Measurements from ENCODE around the gene PRDM11.

GRCh38 chr11:45282081-45282480 lies 135.6 kb downstream of the PRDM11 start:
- TF ChIP-seq EZH2 (IDR thresholded peaks at IDR 0.05; ENCODE audit: borderline replicate concordance, low read depth, low read length, poor library complexity, severe bottlenecking) (no peak), CTCF (conservative IDR thresholded peaks at IDR 0.05; ENCODE audit: low read depth, low read length) (no peak)

Measured in A673 (cell line).